K562 (cell line): ENCODE measurements around the gene DDX23. TPM values are rescaled to one million over a fixed set of nuclear protein-coding genes. Genes with fewer than 3 reads are reported as not detected.
A peak's percentile ranks its signal among the peaks of the same experiment; 100 is the strongest.

ENCODE experiments used
- BRD9 ChIP-seq: fragments of 450-650 bp; IDR thresholded peaks from 2 replicates; pipeline ENCODE4 v1.6.1; 2018; ENCODE audit warnings: low read depth; ENCODE audit not compliant: partially characterized antibody
- CHD2 ChIP-seq: IDR thresholded peaks from 2 replicates; pipeline ENCODE4 v1.6.1; 2011; ENCODE audit warnings: low read depth, low read length
- CXXC5 ChIP-seq: fragments of 250-450 bp; sonication (Bioruptor Pico); IDR thresholded peaks from 2 replicates; pipeline ENCODE4 v1.8.0; 2022; ENCODE audit warnings: inconsistent platforms, mild to moderate bottlenecking, moderate library complexity
- MEF2D ChIP-seq: conservative IDR thresholded peaks from 2 replicates; pipeline ENCODE4 v1.6.1; 2016; ENCODE audit warnings: low read depth, missing genetic modification characterization, missing compliant biosample characterization
- RAD21 ChIP-seq, 2 experiments: fragments of 250-450 bp in 1 of 2; fragments of 450-650 bp in 1 of 2; sonication (Bioruptor Pico) in 1 of 2; formaldehyde crosslinking in 1 of 2; IDR thresholded peaks in 1 of 2; conservative IDR thresholded peaks in 1 of 2; 2 replicates each; pipeline versions ENCODE4 v1.4.0 to v1.8.0; 2020 to 2022; ENCODE audit warnings: mild to moderate bottlenecking in 2 of 2, moderate library complexity in 1 of 2
- RHOXF2B ChIP-seq: fragments of 250-450 bp; sonication (Bioruptor Pico); conservative IDR thresholded peaks from 2 replicates; pipeline ENCODE4 v1.5.1; 2021
- TGIF2 ChIP-seq: sonication (generic); formaldehyde crosslinking; IDR thresholded peaks from 2 replicates; pipeline ENCODE4 v1.8.1; 2022; ENCODE audit warnings: mild to moderate bottlenecking, missing genetic modification reagents, moderate library complexity
- ZNF175 ChIP-seq: fragments of 200-800 bp; sonication (Bioruptor generic); IDR thresholded peaks from 2 replicates; pipeline ENCODE4 v1.6.1; 2016; ENCODE audit warnings: low read depth, mild to moderate bottlenecking, missing genetic modification characterization, missing compliant biosample characterization
- polyA plus RNA-seq, 8 experiments: library from polyadenylated mRNA; depleted of rRNA in 4 of 8; stranded (reverse) in 5 of 8; unstranded in 3 of 8; fragments of >200 nt; fragmentation: Nextera tagmentation in 2 of 8; fragmentation: Illumina TruSeq in 1 of 8; extraction: Ambion mirVana in 2 of 8; extraction: Trizol in 1 of 8; gene quantifications; 2 replicates each; pipeline versions ENCODE4 v1.2.1 to v1.2.3, GENCODE V29; 2011 to 2014; ENCODE audit warnings: inconsistent platforms in 1 of 8, missing spikeins in 1 of 8
- total RNA-seq, 7 experiments: library from RNA; depleted of rRNA in 6 of 7; stranded (reverse); fragments of >200 nt in 6 of 7; fragmentation: Illumina TruSeq in 2 of 7; extraction: Trizol in 2 of 7; gene quantifications; 2 replicates each; pipeline versions ENCODE4 v1.2.1 to v1.2.3, GENCODE V29; 2011 to 2021; ENCODE audit warnings: low replicate concordance in 1 of 7
- TF ChIP-seq, protein P1 (sequence below): fragments of 450-650 bp; IDR thresholded peaks from 2 replicates; pipeline ENCODE4 v1.6.1; 2016; ENCODE audit warnings: mild to moderate bottlenecking, moderate library complexity
- TF ChIP-seq, protein P2 (sequence below), 3 experiments: IDR thresholded peaks in 2 of 3; conservative IDR thresholded peaks in 1 of 3; 2 replicates each; pipeline ENCODE4 v1.5.1; 2011 to 2012; ENCODE audit warnings: low read length in 3 of 3, mild to moderate bottlenecking in 3 of 3, control low read depth in 2 of 3, improper control_type of control experiment in 1 of 3, inconsistent platforms in 1 of 3, low read depth in 1 of 3, mixed read lengths in 1 of 3, moderate library complexity in 1 of 3; ENCODE audit not compliant: insufficient read depth in 2 of 3
- TF ChIP-seq, protein P3 (sequence below): fragments of 250-450 bp; sonication (Bioruptor Pico); IDR thresholded peaks from 2 replicates; pipeline ENCODE4 v1.5.0; 2020; ENCODE audit warnings: mild to moderate bottlenecking

DDX23 gene
- total and polyA plus RNA-seq, 9 of the 15 experiments (the other 6 are each of a cell fraction or from before 2014, with no cell fraction given), result 32.4 to 138 (median 104) TPM

DNA sequence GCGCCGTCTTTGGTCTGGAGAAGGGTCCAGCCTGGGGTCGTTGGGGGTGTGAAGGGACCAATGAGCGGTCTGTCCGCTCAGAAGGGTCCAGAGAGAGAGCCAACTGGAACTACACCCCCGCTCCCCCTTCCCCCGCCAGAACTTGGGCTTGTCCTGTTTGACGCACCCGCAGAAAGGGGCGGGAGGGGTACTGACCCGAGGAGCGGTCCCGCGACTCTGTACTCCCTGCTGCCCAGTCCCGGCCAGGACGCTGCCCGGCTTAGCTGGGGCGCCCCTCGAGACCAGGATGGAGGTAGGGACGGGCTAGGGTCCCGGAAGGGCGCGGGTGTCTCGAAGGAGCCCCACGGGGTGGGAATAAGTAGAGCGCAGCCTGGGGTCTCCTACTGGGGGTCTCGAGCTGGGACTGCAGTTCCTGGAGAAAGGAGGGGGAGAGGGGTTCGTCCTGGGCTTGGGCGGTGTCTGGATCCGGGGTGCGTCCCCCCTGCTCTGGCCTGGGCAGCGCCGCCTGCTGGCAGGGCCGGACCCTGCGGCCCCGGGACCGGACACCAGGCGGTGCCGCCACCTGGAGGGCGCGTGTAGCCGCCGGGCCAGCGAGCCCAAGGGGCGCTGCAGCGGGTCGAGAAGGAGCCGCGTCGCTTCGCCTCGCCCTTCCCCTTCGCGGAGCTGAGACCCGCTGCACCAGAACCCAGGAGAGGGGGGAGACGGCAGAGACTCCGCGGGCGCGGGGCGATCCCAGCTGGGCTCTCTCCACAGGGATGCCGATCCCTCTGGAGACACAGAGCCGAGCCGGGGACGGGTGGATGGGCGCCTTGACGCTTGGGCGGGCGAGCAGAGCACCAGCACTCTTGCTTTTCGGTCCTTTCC, 37.5 kb downstream of the DDX23 start (continued):
- TF ChIP-seq CXXC5 (CRISPR knock-in tag) (peak; percentile 86), RAD21 (CRISPR knock-in tag; conservative IDR thresholded peaks at IDR 0.05 in 1 of 2, IDR thresholded peaks at IDR 0.05 in 1 of 2) (peak; percentile 50 to 68), RHOXF2B (CRISPR knock-in tag) (no peak), ZNF175 (0 out of 2 replicates have a peak, but pooled peaks have one; percentile 21), MEF2D (tag) (no peak), BRD9 (no peak), CHD2 (no peak), TGIF2 (CRISPR knock-in tag) (no peak)
- TF ChIP-seq, protein P1, sequence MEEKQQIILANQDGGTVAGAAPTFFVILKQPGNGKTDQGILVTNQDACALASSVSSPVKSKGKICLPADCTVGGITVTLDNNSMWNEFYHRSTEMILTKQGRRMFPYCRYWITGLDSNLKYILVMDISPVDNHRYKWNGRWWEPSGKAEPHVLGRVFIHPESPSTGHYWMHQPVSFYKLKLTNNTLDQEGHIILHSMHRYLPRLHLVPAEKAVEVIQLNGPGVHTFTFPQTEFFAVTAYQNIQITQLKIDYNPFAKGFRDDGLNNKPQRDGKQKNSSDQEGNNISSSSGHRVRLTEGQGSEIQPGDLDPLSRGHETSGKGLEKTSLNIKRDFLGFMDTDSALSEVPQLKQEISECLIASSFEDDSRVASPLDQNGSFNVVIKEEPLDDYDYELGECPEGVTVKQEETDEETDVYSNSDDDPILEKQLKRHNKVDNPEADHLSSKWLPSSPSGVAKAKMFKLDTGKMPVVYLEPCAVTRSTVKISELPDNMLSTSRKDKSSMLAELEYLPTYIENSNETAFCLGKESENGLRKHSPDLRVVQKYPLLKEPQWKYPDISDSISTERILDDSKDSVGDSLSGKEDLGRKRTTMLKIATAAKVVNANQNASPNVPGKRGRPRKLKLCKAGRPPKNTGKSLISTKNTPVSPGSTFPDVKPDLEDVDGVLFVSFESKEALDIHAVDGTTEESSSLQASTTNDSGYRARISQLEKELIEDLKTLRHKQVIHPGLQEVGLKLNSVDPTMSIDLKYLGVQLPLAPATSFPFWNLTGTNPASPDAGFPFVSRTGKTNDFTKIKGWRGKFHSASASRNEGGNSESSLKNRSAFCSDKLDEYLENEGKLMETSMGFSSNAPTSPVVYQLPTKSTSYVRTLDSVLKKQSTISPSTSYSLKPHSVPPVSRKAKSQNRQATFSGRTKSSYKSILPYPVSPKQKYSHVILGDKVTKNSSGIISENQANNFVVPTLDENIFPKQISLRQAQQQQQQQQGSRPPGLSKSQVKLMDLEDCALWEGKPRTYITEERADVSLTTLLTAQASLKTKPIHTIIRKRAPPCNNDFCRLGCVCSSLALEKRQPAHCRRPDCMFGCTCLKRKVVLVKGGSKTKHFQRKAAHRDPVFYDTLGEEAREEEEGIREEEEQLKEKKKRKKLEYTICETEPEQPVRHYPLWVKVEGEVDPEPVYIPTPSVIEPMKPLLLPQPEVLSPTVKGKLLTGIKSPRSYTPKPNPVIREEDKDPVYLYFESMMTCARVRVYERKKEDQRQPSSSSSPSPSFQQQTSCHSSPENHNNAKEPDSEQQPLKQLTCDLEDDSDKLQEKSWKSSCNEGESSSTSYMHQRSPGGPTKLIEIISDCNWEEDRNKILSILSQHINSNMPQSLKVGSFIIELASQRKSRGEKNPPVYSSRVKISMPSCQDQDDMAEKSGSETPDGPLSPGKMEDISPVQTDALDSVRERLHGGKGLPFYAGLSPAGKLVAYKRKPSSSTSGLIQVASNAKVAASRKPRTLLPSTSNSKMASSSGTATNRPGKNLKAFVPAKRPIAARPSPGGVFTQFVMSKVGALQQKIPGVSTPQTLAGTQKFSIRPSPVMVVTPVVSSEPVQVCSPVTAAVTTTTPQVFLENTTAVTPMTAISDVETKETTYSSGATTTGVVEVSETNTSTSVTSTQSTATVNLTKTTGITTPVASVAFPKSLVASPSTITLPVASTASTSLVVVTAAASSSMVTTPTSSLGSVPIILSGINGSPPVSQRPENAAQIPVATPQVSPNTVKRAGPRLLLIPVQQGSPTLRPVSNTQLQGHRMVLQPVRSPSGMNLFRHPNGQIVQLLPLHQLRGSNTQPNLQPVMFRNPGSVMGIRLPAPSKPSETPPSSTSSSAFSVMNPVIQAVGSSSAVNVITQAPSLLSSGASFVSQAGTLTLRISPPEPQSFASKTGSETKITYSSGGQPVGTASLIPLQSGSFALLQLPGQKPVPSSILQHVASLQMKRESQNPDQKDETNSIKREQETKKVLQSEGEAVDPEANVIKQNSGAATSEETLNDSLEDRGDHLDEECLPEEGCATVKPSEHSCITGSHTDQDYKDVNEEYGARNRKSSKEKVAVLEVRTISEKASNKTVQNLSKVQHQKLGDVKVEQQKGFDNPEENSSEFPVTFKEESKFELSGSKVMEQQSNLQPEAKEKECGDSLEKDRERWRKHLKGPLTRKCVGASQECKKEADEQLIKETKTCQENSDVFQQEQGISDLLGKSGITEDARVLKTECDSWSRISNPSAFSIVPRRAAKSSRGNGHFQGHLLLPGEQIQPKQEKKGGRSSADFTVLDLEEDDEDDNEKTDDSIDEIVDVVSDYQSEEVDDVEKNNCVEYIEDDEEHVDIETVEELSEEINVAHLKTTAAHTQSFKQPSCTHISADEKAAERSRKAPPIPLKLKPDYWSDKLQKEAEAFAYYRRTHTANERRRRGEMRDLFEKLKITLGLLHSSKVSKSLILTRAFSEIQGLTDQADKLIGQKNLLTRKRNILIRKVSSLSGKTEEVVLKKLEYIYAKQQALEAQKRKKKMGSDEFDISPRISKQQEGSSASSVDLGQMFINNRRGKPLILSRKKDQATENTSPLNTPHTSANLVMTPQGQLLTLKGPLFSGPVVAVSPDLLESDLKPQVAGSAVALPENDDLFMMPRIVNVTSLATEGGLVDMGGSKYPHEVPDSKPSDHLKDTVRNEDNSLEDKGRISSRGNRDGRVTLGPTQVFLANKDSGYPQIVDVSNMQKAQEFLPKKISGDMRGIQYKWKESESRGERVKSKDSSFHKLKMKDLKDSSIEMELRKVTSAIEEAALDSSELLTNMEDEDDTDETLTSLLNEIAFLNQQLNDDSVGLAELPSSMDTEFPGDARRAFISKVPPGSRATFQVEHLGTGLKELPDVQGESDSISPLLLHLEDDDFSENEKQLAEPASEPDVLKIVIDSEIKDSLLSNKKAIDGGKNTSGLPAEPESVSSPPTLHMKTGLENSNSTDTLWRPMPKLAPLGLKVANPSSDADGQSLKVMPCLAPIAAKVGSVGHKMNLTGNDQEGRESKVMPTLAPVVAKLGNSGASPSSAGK, result peak; percentile 66; the same call in 1 of the 2 replicates
- TF ChIP-seq, protein P2, sequence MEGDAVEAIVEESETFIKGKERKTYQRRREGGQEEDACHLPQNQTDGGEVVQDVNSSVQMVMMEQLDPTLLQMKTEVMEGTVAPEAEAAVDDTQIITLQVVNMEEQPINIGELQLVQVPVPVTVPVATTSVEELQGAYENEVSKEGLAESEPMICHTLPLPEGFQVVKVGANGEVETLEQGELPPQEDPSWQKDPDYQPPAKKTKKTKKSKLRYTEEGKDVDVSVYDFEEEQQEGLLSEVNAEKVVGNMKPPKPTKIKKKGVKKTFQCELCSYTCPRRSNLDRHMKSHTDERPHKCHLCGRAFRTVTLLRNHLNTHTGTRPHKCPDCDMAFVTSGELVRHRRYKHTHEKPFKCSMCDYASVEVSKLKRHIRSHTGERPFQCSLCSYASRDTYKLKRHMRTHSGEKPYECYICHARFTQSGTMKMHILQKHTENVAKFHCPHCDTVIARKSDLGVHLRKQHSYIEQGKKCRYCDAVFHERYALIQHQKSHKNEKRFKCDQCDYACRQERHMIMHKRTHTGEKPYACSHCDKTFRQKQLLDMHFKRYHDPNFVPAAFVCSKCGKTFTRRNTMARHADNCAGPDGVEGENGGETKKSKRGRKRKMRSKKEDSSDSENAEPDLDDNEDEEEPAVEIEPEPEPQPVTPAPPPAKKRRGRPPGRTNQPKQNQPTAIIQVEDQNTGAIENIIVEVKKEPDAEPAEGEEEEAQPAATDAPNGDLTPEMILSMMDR (IDR thresholded peaks at IDR 0.05 in 2 of 3, conservative IDR thresholded peaks at IDR 0.05 in 1 of 3; ENCODE audit: insufficient read depth in 2 of 3, low read depth in 1 of 3, low read length in 3 of 3), result peak; percentile 99 to 100 (median 100)
- TF ChIP-seq, protein P3, sequence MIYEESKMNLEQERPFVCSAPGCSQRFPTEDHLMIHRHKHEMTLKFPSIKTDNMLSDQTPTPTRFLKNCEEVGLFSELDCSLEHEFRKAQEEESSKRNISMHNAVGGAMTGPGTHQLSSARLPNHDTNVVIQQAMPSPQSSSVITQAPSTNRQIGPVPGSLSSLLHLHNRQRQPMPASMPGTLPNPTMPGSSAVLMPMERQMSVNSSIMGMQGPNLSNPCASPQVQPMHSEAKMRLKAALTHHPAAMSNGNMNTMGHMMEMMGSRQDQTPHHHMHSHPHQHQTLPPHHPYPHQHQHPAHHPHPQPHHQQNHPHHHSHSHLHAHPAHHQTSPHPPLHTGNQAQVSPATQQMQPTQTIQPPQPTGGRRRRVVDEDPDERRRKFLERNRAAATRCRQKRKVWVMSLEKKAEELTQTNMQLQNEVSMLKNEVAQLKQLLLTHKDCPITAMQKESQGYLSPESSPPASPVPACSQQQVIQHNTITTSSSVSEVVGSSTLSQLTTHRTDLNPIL (CRISPR knock-in tag), result no peak
